CD4-positive, alpha-beta T cell treated with Interleukin-2 at 100 ng/mL for 4 hours (primary cell): ENCODE data around the gene PLAC8L1.
"Not testable (repeated sequence)": the region's sequence is repeated elsewhere in the genome, so short reads cannot be mapped to it uniquely, and the experiment has no call there.

Source experiments
- DNase-seq: peaks from one replicate; pipeline ENCODE4 v3.0.0-alpha.2; 2020; ENCODE audit warnings: low spot score

The PLAC8L1 gene, protein sequence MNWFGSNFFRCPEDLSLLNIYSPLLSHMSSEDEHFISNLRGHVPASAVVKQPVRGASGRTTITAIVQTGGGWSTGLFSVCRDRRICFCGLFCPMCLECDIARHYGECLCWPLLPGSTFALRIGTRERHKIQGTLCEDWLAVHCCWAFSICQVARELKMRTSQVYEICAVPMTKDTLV

DNA sequence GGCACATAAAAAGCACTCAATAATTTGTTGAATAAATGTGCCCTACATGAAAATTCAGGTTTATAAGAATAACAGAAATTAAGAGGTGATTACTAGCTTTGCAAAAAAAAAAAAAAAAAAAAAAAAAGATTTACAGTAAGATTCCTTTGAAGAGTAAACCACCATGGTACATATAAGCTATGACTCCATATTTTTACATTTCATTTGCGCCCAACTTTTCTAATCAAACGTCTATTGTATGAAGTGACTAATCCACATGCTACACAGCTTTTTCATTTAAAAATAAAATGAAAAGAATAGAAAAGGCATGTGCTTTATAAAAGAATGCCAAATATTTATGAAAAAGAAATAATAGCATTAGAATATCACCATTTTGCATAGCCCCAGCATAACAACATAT is at the start of gene PLAC8L1:
TSS of gene PLAC8L1 (minus strand) at position 101 of the 400 bp plus-strand sequence. CDS start 1,266 bp downstream, outside the sequence.
- DNase-seq = no peak

DNA sequence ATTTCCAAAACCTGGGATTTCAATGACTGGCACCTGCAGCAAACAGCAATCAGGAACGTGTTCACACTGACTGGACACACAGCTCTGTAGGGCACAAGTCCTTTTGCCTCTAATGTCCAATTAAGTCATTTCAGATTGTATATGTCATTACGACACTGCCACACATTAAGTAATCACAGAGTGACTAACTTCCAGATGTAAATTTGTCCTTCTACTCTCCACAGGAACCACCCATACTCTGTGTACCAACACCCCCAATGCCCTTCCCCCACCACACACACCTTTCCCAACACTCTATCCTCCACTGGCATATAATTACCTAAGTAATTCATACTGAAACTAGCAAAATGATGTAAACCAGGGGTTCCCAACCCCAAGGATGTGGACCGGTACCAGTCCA is 46.6 kb upstream of the PLAC8L1 start:
- DNase-seq = no peak

DNA sequence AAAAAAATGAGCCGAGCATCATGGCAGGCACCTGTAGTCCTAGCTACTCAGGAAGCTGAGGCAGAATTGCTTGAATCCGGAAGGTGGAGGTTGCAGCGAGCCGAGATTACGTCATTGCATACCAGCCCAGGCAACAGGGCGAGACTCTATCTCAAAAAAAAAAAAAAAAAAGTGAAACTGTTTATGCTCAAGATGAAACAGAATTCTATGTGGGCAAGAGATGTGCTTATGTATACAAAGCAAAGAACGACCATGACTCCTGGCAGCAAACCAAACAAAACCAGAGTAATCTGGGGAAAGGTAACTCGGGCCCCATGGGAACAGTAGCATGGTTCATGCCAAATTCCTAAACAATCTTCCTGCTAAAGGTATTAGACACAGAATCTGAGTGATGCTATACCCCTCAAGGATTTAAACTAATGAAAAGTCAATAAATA is 32.6 kb upstream of the PLAC8L1 start:
- DNase-seq = no peak

DNA sequence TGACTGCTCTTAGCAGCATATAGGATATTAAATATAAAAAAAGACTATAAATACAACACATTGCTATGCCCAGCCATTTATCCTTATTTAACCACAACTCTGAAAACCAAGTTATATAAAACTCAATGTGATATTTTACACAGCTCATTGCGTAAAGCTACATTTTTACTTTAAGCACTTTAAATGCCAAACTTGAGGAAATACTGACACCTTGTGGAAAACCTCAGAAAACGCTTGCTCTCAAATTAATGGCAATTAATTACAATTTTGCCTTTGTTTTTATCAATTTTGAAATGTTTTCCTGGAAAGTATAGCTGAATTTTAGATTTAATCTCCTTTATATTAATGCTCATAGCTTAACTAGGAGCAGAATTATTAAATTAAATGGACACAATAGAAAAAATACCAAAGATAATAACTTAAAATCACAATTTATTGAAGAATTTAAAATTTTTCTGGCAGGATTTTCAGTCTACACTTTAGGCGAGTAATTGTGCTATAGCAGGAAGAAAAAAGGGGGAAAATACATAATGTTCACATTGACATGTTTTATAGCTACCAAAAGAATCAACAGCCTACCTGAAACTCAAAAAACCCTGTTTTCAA is 25.2 kb upstream of the PLAC8L1 start:
- peak; percentile 24 for DNase-seq

DNA sequence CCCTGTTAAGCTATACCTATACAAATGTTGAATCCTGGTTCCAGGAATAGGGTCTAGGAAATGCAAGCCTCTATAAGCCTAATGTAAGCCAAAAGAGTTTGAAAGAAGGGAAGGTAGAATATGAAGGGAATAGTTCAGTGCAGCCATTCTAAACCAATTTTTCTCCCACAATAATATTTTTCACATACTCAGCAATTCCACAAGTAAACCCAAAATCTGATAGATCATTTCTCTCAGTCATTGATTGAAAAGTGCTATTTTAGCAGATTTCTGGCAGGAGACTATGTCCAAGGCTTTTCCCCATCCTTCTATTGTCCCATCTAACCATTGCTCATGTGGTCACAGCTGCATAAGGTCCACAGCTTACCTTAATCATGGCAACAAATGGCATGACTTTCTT is 20.7 kb upstream of the PLAC8L1 start:
- no peak for DNase-seq

DNA sequence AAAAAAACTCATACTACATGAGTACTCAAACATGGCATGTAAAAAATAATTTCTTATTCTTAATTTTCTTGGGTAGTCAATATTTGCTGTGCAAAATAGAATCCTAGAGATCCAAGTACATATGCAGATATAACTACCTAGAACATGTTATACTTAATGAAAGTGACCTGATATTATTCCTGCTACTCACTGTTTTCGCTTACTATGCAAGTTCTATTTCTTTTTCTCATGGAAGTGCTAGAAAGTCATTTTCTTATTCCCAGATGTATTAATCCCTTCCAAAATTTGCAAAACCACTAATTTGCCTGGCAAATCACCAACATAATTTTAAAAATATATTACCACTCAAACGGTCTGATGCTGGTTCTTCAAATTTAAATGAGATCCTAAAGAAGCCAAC is 19.2 kb upstream of the PLAC8L1 start:
- DNase-seq = no peak

DNA sequence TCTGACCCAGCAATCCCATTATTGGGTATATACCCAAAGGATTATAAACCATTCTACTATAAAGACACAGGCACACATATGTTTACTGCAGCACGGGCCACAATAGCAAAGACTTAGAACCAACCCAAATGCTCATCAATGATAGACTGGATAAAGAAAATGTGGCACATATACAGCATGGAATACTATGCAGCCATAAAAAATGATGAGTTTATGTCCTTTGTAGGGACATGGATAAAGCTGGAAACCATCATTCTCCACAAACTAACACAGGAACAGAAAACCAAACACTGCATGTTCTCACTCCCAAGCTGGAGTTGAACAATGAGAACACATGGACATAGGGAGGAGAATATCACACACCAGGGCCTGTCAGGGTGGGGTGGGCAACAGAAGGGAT is 16.1 kb upstream of the PLAC8L1 start:
- not testable (repeated sequence) for DNase-seq

DNA sequence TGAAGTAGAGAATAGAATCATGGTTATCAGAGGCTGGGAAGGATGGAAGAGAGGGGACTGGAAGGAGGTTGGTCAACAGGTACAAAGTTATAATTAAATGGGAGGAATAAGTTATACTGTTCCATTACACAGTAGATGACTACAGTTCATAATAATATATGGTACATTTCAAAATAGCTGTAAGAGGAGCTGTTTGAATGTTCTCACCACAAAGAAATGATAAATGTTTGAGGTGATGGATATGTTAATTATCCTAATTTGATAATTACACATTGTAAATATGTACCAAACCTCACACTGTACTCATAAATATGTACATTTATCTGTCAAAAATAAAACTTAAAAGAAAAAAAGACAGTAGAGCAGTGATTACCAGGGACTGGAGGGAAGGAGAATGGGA is 12.9 kb upstream of the PLAC8L1 start:
- DNase-seq = no peak

DNA sequence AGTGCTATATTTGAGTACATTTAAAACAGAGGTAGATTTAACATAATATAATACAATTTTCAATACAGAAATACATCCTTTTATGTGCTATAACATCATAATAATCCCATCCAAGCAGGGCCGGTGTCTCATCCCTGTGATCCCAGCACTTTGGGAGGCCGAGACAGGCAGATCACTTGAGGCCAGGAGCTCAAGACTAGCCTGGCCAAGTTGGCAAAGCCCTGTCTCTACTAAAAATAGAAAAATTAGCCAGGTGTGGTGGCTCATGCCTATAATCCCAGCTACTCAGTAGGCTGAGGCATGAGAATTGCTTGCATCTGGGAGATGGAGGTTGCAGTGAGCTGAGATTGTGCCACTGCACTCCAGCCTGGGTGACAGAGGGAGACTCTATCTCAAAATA is 11.8 kb upstream of the PLAC8L1 start:
- DNase-seq = not testable (repeated sequence)

DNA sequence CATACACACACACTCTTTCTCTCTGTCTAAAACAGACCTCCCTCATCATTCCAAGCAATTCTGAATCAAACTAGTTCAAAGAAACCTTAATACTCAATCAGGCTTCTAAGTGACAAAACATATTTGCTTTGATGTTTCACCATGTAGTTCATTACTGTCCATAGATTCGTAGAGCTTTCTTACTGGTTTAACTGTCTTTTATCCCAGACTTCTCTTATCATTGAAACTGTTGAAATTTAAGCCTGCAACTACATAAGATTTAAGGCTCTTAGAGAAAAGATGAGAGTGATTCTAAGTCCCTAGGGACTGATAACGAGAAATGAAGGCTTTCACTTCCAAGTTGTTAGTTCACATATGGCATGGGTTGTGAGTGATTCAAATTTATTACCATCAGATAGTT is 11.0 kb upstream of the PLAC8L1 start:
- DNase-seq = no peak

DNA sequence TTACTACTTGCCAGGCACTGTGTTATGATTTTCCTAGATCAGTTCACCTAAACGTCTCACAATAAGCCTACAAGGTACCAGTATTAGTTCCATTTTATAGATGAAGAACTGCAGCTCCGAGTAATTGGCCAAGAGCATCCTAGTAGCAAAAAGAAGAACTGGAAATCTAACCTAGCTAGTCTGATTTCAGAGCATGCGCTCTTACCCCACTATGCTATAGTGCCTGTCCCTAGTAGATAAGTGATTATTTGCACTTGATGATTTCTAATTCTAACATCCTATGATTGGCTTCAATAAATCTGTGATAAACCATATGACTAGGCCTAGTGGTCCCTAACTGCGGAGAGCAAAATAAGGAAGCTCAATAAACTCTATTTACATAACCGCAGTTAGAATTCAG is 7.1 kb upstream of the PLAC8L1 start:
- DNase-seq = no peak

DNA sequence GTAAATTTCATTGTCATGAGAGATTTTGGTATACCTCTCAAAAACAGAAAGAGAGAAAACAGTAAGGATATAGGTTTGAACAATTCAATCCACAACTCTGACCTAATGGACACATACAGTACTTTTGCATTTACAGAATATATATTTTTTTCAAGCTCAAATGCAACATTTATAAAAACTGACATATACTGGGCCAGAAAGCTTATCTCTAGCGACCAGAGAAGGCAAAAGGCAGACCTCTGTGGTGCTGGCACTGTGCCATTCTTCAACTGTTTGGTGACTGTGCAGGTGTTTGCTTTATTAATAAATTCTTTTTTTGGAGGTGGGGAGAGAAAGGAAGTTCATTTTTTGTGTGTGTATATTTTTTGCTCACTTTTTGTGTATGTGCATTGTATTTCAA is 6.0 kb upstream of the PLAC8L1 start:
- no peak for DNase-seq

DNA sequence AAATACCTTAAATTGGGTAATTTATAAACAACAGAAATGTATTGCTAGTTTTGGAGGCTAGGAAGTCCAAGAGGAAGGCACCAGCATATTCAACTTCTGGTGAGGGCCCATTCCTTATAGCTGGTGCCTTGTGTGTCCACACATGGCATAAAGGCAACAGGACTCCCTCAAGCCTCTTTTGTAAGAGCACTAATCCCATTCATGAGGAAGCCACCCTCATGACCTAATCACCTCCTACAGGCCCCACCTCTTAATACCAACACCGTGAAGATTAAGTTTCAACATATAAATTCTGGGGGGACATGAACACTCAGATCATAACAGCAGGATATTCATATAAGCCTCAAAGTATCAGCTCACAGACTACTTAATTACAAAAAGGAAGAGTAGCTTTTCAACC is 4.0 kb upstream of the PLAC8L1 start:
- DNase-seq = no peak

DNA sequence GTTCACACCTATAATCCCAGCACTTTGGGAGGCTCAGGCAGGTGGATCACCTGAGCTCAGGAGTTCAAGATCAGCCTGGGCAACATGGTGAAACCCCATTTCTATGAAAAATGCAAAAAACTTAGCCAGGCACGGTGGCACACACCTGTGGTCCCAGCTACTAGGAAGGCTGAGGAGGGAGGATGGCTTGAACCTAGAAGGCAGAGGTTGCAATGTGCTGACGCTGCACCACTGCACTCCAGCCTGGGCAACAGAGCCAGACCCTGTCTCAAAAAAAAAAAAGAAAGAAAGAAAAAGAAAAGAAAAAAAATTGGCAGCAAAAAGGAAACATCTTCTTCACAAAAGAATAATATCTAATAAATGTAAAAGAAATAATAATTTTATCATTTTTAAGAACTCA is 3.5 kb upstream of the PLAC8L1 start:
- DNase-seq = not testable (repeated sequence)

DNA sequence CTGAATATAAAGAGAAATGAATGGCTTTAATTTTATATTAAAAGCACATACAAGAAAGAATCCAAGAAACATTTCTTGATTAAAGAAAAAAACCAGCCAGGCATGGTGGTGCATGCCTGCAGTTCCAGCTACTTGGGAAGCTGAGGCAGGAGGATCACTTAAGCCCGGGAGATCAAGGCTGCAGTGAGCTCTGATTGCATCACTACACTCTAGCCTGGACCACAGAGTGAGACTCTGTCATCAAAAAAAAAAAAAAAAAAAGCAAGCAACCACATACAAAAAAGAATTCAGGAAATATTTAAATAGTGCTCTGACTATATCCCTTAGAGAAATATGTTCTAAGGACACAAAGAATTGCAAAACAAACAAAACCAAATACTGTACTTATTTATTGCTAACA is 2.5 kb upstream of the PLAC8L1 start:
- no peak for DNase-seq

DNA sequence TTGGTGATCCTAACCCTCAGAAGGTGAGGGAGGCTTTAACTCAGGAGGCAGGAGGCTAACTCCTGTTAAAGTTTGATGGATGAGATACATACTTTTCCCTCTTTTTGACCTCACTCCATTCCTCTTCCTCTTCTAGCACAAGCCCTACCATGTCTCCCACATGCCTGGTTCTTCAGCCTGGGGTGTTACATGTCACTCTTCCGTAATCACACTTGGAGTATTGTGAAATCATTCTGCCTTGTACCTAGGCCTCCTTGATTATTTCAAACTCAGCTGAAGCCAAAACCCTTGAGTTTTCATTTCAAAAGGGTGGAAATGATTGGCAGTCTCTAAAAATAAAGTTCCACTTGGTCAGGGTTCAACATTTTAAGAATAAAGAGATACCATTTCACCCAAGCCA is 1.8 kb downstream of the PLAC8L1 start:
- no peak for DNase-seq

DNA sequence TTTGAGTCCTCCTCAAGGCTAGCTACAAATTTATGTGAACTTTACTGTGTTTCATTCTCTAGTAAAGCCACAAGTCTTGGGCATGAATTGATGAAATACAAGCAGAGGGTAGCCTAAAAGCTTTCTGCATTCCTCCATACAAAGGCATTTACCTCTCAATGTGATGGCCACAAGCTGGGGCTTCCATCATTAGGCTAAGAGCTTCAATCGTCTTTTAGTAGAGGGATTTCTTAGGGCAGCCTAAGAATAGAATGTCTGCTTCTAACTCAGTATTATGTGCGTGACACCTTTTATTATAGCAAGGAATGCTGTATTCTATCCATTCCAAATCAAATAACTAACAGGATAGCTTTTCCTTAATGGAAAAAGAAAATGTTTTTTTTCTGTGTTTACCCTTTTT is 3.7 kb downstream of the PLAC8L1 start:
- no peak for DNase-seq

DNA sequence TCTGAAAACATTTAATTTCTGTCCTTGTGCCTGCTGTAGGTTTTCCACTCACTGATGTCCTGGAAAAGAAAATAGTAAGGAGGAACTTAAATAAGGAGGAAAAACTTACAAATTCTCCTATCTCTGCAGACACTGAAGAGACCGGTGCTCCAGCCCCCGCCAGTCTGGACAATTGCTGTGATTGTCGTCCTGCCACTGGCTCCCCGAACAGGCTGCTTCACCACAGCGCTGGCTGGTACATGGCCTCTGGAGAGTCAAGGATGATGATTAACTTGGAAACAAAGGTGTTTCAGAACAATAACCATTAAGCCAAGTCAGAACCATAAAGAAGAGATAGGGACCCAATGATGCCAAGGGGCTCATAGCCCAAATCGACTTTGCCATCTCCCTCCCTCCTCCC is 7.3 kb downstream of the PLAC8L1 start:
- no peak for DNase-seq

DNA sequence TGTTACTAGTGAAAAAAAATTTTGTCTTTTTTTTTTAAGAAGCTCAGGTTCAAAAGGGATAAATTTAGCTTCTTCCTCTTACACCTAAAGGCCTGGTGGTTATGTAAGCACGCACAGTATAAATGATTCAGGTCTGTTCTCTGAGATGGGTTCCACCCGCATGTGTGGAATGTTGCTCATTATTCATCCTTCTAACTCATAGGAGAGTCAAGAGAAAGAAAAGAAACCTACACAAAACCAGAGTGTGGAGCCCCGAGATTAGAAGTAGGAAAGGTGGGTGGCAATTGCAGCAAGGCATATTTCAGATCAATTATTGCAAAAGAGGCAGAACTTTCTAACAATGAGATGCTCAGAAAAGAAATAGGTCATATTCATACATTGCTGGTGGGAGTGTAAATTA is 13.5 kb downstream of the PLAC8L1 start:
- no peak for DNase-seq

DNA sequence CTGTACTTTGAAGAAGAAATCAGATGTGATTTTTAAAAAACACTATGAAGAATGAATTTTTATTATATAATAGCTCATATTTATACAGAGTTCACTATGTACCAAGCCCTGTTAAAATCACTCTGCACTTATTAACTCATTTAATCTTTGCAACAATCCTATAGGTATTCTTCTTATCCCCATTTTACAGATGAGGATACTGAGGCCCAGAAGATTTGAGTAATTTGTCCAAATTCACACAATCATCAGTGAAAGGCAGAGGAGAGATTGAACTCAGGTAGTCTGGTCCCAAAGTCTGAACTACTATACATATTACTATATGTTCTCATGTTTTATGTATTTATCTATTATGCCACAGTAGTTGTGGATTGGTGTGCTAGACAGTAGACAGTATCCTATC is 16.1 kb downstream of the PLAC8L1 start:
- no peak for DNase-seq

DNA sequence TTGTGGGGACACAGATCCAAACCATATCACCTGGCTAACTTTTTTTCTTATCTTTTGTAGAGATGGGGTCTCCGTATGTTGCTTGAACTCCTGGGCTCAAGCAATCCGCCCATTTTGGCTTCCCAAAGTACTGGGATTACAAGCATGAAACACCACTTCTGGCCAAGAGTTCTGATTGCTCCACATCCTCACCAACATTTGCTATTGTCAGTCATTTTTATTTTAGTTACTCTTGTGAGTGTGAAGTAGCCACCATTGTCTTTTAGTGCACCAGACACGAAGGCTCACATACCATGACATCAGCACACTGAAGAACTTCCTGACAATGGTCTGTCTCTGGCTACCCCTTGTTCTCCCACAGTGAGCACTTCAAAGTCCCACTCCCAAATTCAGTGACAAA is 17.3 kb downstream of the PLAC8L1 start:
- no peak for DNase-seq

DNA sequence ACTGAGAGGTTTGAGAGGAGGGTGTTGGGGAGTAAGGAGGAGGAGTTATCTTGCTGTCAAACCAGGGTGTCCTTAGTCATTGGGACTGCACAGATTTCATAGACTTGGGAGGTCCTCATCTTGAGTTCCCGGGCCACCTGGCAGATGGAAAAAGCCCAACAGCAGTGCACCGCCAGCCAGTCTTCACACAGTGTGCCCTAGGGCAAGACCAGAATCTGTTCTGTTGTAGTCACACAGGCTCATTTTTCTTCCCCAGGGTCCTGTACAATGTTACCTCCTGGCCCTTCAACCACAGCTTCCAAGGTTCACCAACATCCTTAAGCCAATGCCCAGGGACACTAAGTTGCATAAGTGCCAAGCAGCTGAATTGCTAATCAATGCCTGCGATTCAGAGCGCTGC is 21.0 kb downstream of the PLAC8L1 start:
- no peak for DNase-seq

DNA sequence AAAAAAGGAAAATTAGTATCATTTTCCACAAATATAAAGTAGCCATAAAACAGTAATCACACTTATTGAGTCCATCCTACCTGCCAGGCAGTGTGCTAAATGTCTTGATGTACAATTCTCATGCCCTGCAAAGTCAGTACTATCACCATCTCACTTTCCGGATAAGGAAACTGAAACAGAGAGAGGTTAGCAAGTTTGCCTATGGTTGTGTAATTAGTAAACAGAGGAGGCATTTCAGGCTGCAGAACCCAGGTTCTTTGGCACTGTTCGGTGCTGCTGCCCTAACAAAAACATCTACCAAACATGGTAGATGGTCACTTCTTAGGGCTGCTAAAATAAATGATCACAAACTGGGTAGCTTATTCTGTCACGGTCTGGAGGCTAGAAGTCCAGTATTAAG is 22.6 kb downstream of the PLAC8L1 start:
- DNase-seq = no peak

DNA sequence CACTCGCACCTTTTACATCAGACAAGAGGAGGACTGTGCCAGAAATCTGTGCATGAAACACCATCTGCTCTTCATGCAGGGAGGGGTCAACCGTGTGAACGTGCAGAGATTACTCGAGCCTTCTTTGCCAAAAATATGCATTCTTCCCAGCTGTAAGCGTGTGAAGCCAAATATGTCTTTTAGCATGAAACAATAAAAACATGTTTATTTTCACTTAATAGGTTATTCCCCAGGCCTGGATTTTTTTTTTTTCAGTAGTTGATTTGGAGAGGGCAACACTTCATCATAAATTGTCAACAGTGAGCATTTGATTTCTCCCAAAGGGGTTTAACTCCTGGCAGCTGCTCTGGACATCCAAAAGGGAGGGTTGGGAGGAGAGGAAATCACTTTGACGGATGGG is 23.8 kb downstream of the PLAC8L1 start:
- DNase-seq = no peak
